A172 (cell line): Measurements from ENCODE around the gene CD164L2. TPM values are rescaled to one million over a fixed set of nuclear protein-coding genes. Genes with fewer than 3 reads are reported as not detected.

Source experiments
- total RNA-seq: library from RNA; depleted of rRNA; stranded (reverse); fragments of >200 nt; shearing (Covaris generic); gene quantifications from 2 replicates; pipeline ENCODE4 v1.2.3, GENCODE V29; 2014; rRNA removed

CD164L2 gene
- total RNA-seq, 1 experiment from 2014 or later, result not detected

Other genes starting within 250 kb of the CD164L2 start
- gene SLC9A1, start 228.2 kb downstream of the CD164L2 start, total RNA-seq, result 2.3 and 5.2 TPM in 2 replicates
- gene WDTC1, start 148.7 kb downstream of the CD164L2 start, total RNA-seq, result 7.6 and 8.8 TPM in 2 replicates
- gene TMEM222, start 61.2 kb downstream of the CD164L2 start, total RNA-seq, result 30.3 and 30.6 TPM in 2 replicates
- gene SYTL1, start 41.3 kb downstream of the CD164L2 start, total RNA-seq, result 1.8 and 3.5 TPM in 2 replicates
- gene MAP3K6, start 16.4 kb downstream of the CD164L2 start, total RNA-seq, result 7.1 and 13.2 TPM in 2 replicates
- gene FCN3, start 8.5 kb downstream of the CD164L2 start, total RNA-seq, result not detected in 2 replicates
- 0.05 and 0.50 TPM in 2 replicates for gene GPR3, start 9.3 kb upstream of the CD164L2 start, total RNA-seq
- gene WASF2, start 106.8 kb upstream of the CD164L2 start, total RNA-seq, result 7.5 and 9.1 TPM in 2 replicates
- gene AHDC1, start 220.8 kb upstream of the CD164L2 start, total RNA-seq, result 3.4 and 7.6 TPM in 2 replicates